Fibroblast of pulmonary artery (primary cell): ENCODE measurements around the gene HIVEP3.

Experiments
- DNase-seq: peaks from one replicate; pipeline ENCODE4 v3.0.0-alpha.2; 2010; ENCODE audit warnings: low read depth
- H3K4me3 ChIP-seq: replicated peaks from 2 replicates; pipeline ENCODE4 v1.5.1; 2011; ENCODE audit warnings: low read depth, mild to moderate bottlenecking, control low read depth, low read length, moderate library complexity
- TF ChIP-seq, protein P1 (sequence below): IDR thresholded peaks from 2 replicates; pipeline ENCODE4 v1.5.1; 2011; ENCODE audit warnings: mild to moderate bottlenecking, control low read depth, low read length, inconsistent platforms; ENCODE audit errors: missing control alignments

Gene HIVEP3

DNA sequence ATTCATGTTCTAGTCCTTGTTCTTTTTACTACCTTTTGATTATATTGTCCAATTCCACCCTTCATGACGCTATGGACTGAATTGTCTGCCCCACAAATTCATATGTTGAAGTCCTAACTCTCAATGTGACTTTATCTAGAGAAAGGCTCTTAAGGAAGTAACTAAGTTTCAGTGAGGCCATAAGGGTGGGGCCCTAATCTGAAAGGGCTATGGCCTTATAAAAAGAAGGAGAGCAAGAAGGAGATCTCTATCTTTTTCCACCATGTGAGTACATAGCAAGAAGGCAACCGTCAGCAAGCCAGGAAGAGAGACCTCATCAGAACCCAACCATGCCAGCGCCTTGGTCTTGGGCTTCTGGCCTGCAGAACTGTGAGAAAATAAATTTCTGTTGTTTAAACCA is 95.9 kb downstream of the HIVEP3 start:
- no peak for DNase-seq
- TF ChIP-seq, protein P1, sequence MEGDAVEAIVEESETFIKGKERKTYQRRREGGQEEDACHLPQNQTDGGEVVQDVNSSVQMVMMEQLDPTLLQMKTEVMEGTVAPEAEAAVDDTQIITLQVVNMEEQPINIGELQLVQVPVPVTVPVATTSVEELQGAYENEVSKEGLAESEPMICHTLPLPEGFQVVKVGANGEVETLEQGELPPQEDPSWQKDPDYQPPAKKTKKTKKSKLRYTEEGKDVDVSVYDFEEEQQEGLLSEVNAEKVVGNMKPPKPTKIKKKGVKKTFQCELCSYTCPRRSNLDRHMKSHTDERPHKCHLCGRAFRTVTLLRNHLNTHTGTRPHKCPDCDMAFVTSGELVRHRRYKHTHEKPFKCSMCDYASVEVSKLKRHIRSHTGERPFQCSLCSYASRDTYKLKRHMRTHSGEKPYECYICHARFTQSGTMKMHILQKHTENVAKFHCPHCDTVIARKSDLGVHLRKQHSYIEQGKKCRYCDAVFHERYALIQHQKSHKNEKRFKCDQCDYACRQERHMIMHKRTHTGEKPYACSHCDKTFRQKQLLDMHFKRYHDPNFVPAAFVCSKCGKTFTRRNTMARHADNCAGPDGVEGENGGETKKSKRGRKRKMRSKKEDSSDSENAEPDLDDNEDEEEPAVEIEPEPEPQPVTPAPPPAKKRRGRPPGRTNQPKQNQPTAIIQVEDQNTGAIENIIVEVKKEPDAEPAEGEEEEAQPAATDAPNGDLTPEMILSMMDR: no peak
- no peak overlapping the region for H3K4me3 ChIP-seq

DNA sequence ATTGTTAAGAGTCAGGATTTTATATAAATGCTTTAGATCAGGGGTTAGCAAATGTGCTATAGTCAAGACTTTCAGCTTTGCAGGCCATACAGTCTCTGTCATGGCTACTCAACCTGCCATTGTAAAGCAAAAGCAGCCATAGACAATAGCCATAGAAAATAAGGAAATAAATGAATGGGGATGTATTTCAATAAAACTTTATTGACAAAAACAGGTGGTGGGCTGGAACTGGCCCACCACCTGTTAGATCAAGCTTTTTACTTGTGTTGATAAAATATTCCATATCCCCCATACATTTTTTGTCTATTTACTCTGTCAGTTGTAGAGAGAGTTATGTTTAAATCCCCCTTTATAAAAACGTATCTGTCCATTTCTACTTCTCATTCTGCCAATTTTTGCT is 98.9 kb downstream of the HIVEP3 start:
- TF ChIP-seq, protein P1: no peak
- H3K4me3 ChIP-seq: no peak overlapping the region
- no peak for DNase-seq

DNA sequence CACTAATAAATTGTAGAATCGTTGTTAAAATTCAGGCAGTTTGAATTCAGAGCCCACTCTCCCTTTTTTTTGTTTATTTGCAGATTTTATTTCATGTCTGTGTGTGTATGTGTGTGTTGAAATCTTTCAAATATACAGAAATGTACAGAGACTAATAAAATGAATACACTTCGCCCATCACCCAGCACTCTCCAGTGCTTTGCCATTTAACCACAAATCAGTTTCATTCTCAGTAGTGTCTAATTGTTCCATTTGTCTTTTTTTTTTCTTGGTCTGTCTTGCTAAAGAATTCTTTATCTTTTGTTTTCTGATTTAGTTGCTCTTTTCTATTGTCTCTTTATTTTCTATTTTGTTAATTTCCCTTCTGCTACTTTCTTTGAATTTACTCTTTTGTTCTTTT is 99.7 kb downstream of the HIVEP3 start:
- DNase-seq: no peak
- TF ChIP-seq, protein P1: no peak
- no peak overlapping the region for H3K4me3 ChIP-seq

DNA sequence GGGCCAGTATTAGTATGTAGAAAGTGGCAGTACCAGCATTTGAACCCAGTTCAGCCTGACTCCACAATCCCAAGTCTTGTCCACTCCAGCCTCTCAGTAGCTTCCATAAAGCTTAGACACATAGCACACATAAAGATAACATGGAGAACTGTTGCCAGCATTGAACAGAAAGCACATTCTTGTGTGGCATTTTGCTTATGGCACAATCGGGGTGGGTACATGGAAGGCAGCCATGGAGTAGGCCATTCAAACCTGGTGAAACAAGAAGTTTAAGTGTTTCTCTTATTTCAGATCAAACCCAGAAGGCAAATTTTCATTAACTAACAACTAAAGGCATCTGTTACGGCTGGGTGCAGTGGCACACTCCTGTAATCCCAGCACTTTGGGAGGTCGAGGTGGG is 102.7 kb downstream of the HIVEP3 start:
- TF ChIP-seq, protein P1: no peak
- no peak overlapping the region for H3K4me3 ChIP-seq
- DNase-seq: no peak

DNA sequence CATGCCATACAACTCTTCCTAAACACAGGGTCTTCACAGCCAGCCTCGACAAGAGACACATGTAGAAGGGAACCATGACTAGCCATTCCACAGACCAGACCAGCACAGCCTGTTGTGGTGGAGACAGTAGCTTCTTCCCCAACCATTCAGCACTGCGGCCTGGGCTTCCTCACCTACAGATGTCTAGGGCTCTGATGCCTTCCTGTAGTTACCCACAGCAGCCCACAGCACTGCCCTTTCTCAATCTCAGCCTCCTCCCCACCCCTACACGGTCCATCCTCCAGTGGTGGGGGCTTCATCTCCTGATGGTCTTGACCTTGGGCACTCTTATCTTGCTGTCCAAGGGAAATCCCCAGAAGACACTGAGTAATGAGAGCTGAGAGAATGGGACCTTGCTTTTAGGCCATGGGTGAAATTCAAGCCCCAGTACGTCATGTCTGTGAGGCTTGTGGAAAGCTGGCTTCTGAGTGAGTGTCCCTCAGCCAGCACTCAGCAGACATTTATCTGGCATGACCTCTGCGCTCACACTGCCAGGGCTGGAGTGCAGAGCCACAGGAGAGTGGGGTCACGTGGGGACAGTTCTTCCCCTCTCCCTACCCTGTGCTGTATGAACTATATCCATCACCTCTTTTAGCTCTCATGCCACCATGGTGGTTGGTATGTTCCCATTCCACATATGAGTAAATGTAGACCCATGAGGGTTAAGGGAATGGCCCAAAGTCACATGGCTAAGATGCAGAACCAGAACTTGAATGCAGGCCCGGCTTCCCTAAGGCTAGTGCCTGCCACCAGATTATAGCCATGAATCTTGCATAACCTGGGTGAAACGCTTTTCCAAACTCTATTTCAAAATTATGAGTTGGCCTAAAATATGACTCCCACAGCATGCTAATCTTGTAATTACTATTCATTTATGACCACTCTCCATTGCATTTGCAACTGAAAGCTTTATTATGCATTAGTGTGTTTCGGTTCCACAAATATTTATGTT is 104.7 kb downstream of the HIVEP3 start:
- DNase-seq: no peak
- TF ChIP-seq, protein P1: no peak
- H3K4me3 ChIP-seq: no peak overlapping the region

DNA sequence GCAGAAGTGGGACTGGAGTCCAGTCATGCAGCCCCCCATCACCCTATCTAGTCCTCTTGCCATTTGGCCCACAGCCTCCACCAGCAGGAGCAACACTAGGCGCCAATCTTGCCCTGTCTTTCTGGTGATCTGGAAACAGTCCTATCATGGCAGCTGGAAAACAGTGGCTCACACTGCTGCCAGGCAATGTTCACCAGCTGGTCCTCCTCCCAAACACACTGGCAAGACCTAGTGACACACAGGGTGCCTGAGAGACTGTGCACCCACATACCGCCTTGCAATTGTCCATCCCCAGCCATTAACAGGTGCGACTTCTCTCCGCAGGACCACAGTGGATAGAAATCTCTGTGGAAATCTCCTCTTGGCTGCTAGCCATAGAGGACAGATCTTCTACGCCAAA is 105.5 kb downstream of the HIVEP3 start:
- DNase-seq: no peak
- TF ChIP-seq, protein P1: no peak
- no peak overlapping the region for H3K4me3 ChIP-seq

DNA sequence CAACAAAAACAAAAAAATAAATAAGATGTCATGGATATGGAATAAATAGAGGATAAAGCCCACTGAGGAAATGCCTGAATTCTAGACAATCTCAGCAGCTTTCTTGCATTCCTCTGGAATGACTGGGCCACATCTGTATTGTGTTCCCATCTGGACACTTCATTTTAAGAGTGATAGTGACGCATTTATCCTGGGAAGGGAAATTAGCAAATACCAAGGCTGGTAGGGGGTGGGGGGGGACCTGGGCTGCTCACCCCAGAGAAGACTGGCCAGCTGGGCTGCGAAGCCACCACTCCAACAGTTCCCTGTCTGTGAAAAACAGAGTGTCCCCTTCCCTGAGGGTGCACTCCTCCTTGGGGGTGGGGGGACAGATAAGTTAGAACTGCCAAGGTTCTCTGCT is 106.3 kb downstream of the HIVEP3 start:
- H3K4me3 ChIP-seq: no peak overlapping the region
- DNase-seq: peak; percentile 97
- TF ChIP-seq, protein P1: no peak
